Measurements from ENCODE around the gene PNMA5.
"Not testable (repeated sequence)": the region's sequence is repeated elsewhere in the genome, so short reads cannot be mapped to it uniquely, and the experiment has no call there.

PNMA5 gene

GRCh38 chrX:153019166-153019565, 25.2 kb upstream of the PNMA5 start:
- Histone ChIP-seq H3K4me3 (ENCODE audit: low read depth, low read length) (no peak overlapping the region), H3K27me3 (ENCODE audit: insufficient read depth, low read depth, severe bottlenecking) (peaks cover 50% of the 10 kb centered on the region), H3K9me3 (ENCODE audit: severe bottlenecking) (no peaks in the 10 kb centered on the region), H3K36me3 (no peaks in the 10 kb centered on the region), H3K27ac (no peak overlapping the region)
- DNase-seq = no peak
- TF ChIP-seq CTCF (IDR thresholded peaks at IDR 0.05; ENCODE audit: low read depth, low read length) = no peak

GRCh38 chrX:153017174-153017573, 23.3 kb upstream of the PNMA5 start:
- not testable (repeated sequence) for H3K36me3 ChIP-seq; H3K27ac ChIP-seq; H3K9me3 ChIP-seq (ENCODE audit: severe bottlenecking); DNase-seq; H3K4me3 ChIP-seq (ENCODE audit: low read depth, low read length)
- peaks cover 55% of the 10 kb centered on the region for H3K27me3 ChIP-seq (ENCODE audit: insufficient read depth, low read depth, severe bottlenecking)

GRCh38 chrX:153004780-153005179, 10.9 kb upstream of the PNMA5 start:
- Histone ChIP-seq H3K27ac (no peak overlapping the region), H3K36me3 (no peaks in the 10 kb centered on the region), H3K9me3 (ENCODE audit: severe bottlenecking) (peaks cover 10% of the 10 kb centered on the region), H3K4me3 (ENCODE audit: low read depth, low read length) (no peak overlapping the region), H3K27me3 (ENCODE audit: insufficient read depth, low read depth, severe bottlenecking) (peaks cover 89% of the 10 kb centered on the region)
- no peak for TF ChIP-seq CTCF (IDR thresholded peaks at IDR 0.05; ENCODE audit: low read depth, low read length)
- DNase-seq = no peak

- TF ChIP-seq CTCF (IDR thresholded peaks at IDR 0.05; ENCODE audit: low read depth, low read length) = no peak
- Histone ChIP-seq H3K27ac (no peak overlapping the region), H3K9me3 (ENCODE audit: severe bottlenecking) (peaks cover 10% of the 10 kb centered on the region), H3K27me3 (ENCODE audit: insufficient read depth, low read depth, severe bottlenecking) (peaks cover 89% of the 10 kb centered on the region), H3K36me3 (no peaks in the 10 kb centered on the region), H3K4me3 (ENCODE audit: low read depth, low read length) (no peak overlapping the region)
- no peak for DNase-seq
Observed at GRCh38 chrX:153003981-153004380, 10.1 kb upstream of the PNMA5 start.

GRCh38 chrX:153002182-153002581, 8.3 kb upstream of the PNMA5 start:
- H3K36me3 ChIP-seq; H3K4me3 ChIP-seq (ENCODE audit: low read depth, low read length); DNase-seq; H3K27ac ChIP-seq: not testable (repeated sequence)
- Histone ChIP-seq H3K27me3 (ENCODE audit: insufficient read depth, low read depth, severe bottlenecking) (peaks cover 82% of the 10 kb centered on the region), H3K9me3 (ENCODE audit: severe bottlenecking) (peaks cover 15% of the 10 kb centered on the region)

- Histone ChIP-seq H3K4me3 (ENCODE audit: low read depth, low read length) (no peak overlapping the region), H3K9me3 (ENCODE audit: severe bottlenecking) (peaks cover 21% of the 10 kb centered on the region), H3K27me3 (ENCODE audit: insufficient read depth, low read depth, severe bottlenecking) (peaks cover 84% of the 10 kb centered on the region), H3K36me3 (no peaks in the 10 kb centered on the region), H3K27ac (no peak overlapping the region)
- no peak for DNase-seq
- no peak for TF ChIP-seq CTCF (IDR thresholded peaks at IDR 0.05; ENCODE audit: low read depth, low read length)
Observed at GRCh38 chrX:152997337-152997736, 3.4 kb upstream of the PNMA5 start.

- Histone ChIP-seq H3K27me3 (ENCODE audit: insufficient read depth, low read depth, severe bottlenecking) (peaks cover 89% of the 10 kb centered on the region), H3K27ac (no peak overlapping the region), H3K9me3 (ENCODE audit: severe bottlenecking) (peaks cover 9% of the 10 kb centered on the region), H3K4me3 (ENCODE audit: low read depth, low read length) (no peak overlapping the region), H3K36me3 (no peaks in the 10 kb centered on the region)
- no peak for DNase-seq
- TF ChIP-seq CTCF (IDR thresholded peaks at IDR 0.05; ENCODE audit: low read depth, low read length) = no peak
Observed at GRCh38 chrX:152992115-152992514, 1.8 kb downstream of the PNMA5 start.

Measured in WERI-Rb-1 (cell line).